Bronchial epithelial cell (primary cell): ENCODE results near the gene ZFYVE19. TPM values are rescaled to one million over a fixed set of nuclear protein-coding genes. Genes with fewer than 3 reads are reported as not detected.

Source experiments
- DNase-seq: peaks from one replicate; pipeline ENCODE4 v3.0.0-alpha.2; 2010; ENCODE audit warnings: low read depth
- FAIRE-seq: peaks from 2 replicates; lab custom pipeline; 2011; peaks lifted over from hg19 to GRCh38; lab: Jason Lieb, UNC
- H3K27me3 ChIP-seq: 2 replicates; pipeline ENCODE4 v1.5.1; 2011; ENCODE audit warnings: low read length; ENCODE audit not compliant: control insufficient read depth, insufficient read depth
- H3K36me3 ChIP-seq: 2 replicates; pipeline ENCODE4 v1.5.1; 2011; ENCODE audit warnings: low read length; ENCODE audit not compliant: control insufficient read depth, insufficient read depth
- H3K4me3 ChIP-seq: 2 replicates; pipeline ENCODE4 v1.5.1; 2011; ENCODE audit warnings: mild to moderate bottlenecking, low read depth, low read length, control low read depth
- CTCF ChIP-seq: IDR thresholded peaks from 2 replicates; pipeline ENCODE4 v1.5.1; 2011; ENCODE audit warnings: mild to moderate bottlenecking, moderate library complexity, low read length, control low read depth, inconsistent platforms; ENCODE audit not compliant: insufficient read depth, severe bottlenecking
- total RNA-seq: library from RNA; depleted of rRNA; stranded (reverse); fragments of >200 nt; gene quantifications from 2 replicates; pipeline ENCODE4 v1.2.1, GENCODE V29; 2014

Gene ZFYVE19
- total RNA-seq, 1 donor from 2014 or later = 34.0 TPM

GRCh38 chr15:40764629-40765103 is 42.2 kb upstream of the ZFYVE19 start:
- Histone ChIP-seq H3K36me3 (no peaks in the 10 kb centered on the region), H3K27me3 (no peaks in the 10 kb centered on the region), H3K4me3 (peak overlapping the region; percentile 44)
- no peak for TF ChIP-seq CTCF
- no peak for DNase-seq
- no peak for FAIRE-seq

- Histone ChIP-seq H3K27me3 (no peaks in the 10 kb centered on the region), H3K36me3 (peaks cover under 1% of the 10 kb centered on the region), H3K4me3 (no peak overlapping the region)
- DNase-seq (no peak), FAIRE-seq (no peak)
- no peak for TF ChIP-seq CTCF
Measured at GRCh38 chr15:40766194-40766815, 40.6 kb upstream of the ZFYVE19 start.

- DNase-seq (peak; percentile 47), FAIRE-seq (no peak)
- Histone ChIP-seq H3K4me3 (no peak overlapping the region), H3K27me3 (no peaks in the 10 kb centered on the region), H3K36me3 (peaks cover 1% of the 10 kb centered on the region)
- no peak for TF ChIP-seq CTCF
Measured at GRCh38 chr15:40766906-40767837, 39.7 kb upstream of the ZFYVE19 start.

- no peak for DNase-seq
- FAIRE-seq = no peak
- TF ChIP-seq CTCF = no peak
- no peak overlapping the region for H3K4me3 ChIP-seq
- H3K36me3 ChIP-seq = peaks cover 4% of the 10 kb centered on the region
- no peaks in the 10 kb centered on the region for H3K27me3 ChIP-seq
Measured at GRCh38 chr15:40767838-40768500, 38.9 kb upstream of the ZFYVE19 start.

GRCh38 chr15:40768521-40769273 is 38.2 kb upstream of the ZFYVE19 start:
- Histone ChIP-seq H3K4me3 (no peak overlapping the region), H3K27me3 (no peaks in the 10 kb centered on the region), H3K36me3 (peaks cover 7% of the 10 kb centered on the region)
- peak; percentile 70 for FAIRE-seq
- no peak for DNase-seq
- no peak for TF ChIP-seq CTCF
